Activated naive CD4-positive, alpha-beta T cell treated with anti-CD3 and anti-CD28 coated beads, Interleukin-2, amount 50 U/mL, for 72 hours (primary cell): ENCODE results near the gene ITCH. TPM values are rescaled to one million over a fixed set of nuclear protein-coding genes. Genes with fewer than 3 reads are reported as not detected.

ENCODE experiments used
- ATAC-seq, 2 donors: fragments of 150-1000 bp; cut with Tn5 transposase; 2 replicates each; pipeline ENCODE4 v1.10.0; 2021; ENCODE audit warnings: mild to moderate bottlenecking in 2 of 2, moderate library complexity in 2 of 2
- DNase-seq, 2 donors: peaks; one replicate each; pipeline ENCODE4 v3.0.0; 2021 to 2022; ENCODE audit warnings: low spot score in 2 of 2
- H3K27ac Mint-ChIP-seq, 2 donors: one replicate each; pipeline ENCODE4 v1.8.0; 2022; ENCODE audit warnings: mild to moderate bottlenecking in 2 of 2, mixed read lengths in 2 of 2
- H3K36me3 Mint-ChIP-seq, 2 donors: one replicate each; pipeline ENCODE4 v1.8.0; 2022; ENCODE audit warnings: mixed read lengths in 2 of 2
- H3K9me3 Mint-ChIP-seq, 2 donors: one replicate each; pipeline ENCODE4 v1.8.0; 2022; ENCODE audit warnings: mixed read lengths in 2 of 2
- total RNA-seq, 2 donors: library from RNA; stranded (reverse); gene quantifications; one replicate each; pipeline ENCODE4 v1.2.3, GENCODE V29; 2022

Gene ITCH
- total RNA-seq, 2 donors from 2014 or later, result 37.4 to 49.5 TPM

- H3K9me3 Mint-ChIP-seq, result no peaks in the 10 kb centered on the region
- peak within 1 kb of the TSS; percentile 89 to 93 for H3K27ac Mint-ChIP-seq
- DNase-seq, result peak; percentile 83 to 88
- ATAC-seq, result peak; percentile 84 to 94
- peaks cover 0 to 4% of the 10 kb centered on the region in 2 donors for H3K36me3 Mint-ChIP-seq
These were observed 195.5 kb downstream of the ITCH start, which contains the start of gene MAP1LC3A for GRCh38 chr20:34558320-34559218. TSS of gene MAP1LC3A (plus strand) at chr20:34558718. CDS start at chr20:34558869, 151 bp downstream.

- H3K36me3 Mint-ChIP-seq, result peaks cover 0 to 4% of the 10 kb centered on the region in 2 donors
- H3K27ac Mint-ChIP-seq, result peak overlapping the region; percentile 44 to 54
- DNase-seq, result no peak
- no peaks in the 10 kb centered on the region for H3K9me3 Mint-ChIP-seq
- ATAC-seq, result peak in 1 of 2 donors; percentile 14
These were observed 196.5 kb downstream of the ITCH start for GRCh38 chr20:34559311-34560140.

DNA sequence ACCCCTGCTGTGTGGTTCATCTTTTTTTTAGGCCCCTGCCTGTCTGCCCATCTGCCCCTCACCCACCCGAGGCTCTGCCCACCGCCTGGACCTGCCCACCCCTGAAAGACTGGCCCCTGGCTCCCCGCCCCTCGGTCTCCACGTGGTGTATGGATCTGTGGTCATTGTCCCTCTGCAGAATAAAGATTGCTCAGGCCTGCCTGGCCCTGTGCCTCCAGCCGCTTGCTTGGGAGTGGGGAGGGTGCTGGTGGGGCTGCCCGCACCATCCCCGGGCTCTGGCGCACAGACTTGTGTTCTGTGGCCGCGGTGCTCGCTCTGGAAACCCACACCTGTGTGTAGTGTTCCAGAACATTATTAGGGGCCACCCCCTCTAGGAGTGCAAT is 197.1 kb downstream of the ITCH start:
- Mint-ChIP-seq H3K36me3 (peaks cover 0 to 4% of the 10 kb centered on the region in 2 donors), H3K9me3 (no peaks in the 10 kb centered on the region), H3K27ac (peak overlapping the region in 1 of 2 donors; percentile 54)
- no peak for DNase-seq
- ATAC-seq, result no peak

GRCh38 chr20:34560614-34561013 is 197.5 kb downstream of the ITCH start:
- peak overlapping the region in 1 of 2 donors; percentile 70 for H3K27ac Mint-ChIP-seq
- no peak for DNase-seq
- peaks cover 0 to 4% of the 10 kb centered on the region in 2 donors for H3K36me3 Mint-ChIP-seq
- no peak for ATAC-seq
- no peaks in the 10 kb centered on the region for H3K9me3 Mint-ChIP-seq

Other genes starting within 250 kb of the ITCH start
- not detected for gene ASIP, start 121.8 kb upstream of the ITCH start, total RNA-seq
- gene AHCY, start 59.9 kb upstream of the ITCH start, total RNA-seq, result 100 to 1,000 TPM; 166 to 211 TPM
- gene DYNLRB1, start 153.1 kb downstream of the ITCH start, total RNA-seq, result 10 to 100 TPM; 72.0 to 82.9 TPM
- 1 to 10 TPM; 1.3 to 1.9 TPM for gene MAP1LC3A, start 195.4 kb downstream of the ITCH start, total RNA-seq